Activated T-cell treated with anti-CD3 and anti-CD28 coated beads, Interleukin-2, amount 50 U/mL, for 1 hour (primary cell): ENCODE results near the gene RNF212.
A peak's percentile ranks its signal among the peaks of the same experiment; 100 is the strongest.
"Not testable (repeated sequence)": the region's sequence is repeated elsewhere in the genome, so short reads cannot be mapped to it uniquely, and the experiment has no call there.

ENCODE experiments used
- DNase-seq: peaks from one replicate; pipeline ENCODE4 v3.0.0-alpha.2; 2020

Gene RNF212

DNA sequence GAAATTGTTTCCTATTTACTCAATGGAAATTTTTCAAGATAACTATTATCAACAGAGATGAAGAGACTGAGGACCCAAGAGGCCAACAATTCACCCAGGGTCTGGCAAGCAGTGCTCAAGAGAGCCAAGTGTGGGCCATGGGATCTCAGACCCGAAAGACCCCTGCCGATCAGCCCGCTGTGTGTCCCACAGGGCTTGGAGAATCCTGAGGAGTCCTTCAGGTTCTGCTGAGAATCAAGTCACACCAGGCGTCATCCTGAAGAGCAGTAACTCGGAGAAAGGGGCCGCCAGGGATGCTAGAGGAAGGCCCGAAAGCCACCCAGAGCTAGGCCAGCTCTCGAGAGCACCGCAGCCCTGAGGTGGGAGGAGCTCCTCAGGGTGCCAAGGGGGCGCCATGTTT lies 53.2 kb downstream of the RNF212 start:
- DNase-seq, result no peak

DNA sequence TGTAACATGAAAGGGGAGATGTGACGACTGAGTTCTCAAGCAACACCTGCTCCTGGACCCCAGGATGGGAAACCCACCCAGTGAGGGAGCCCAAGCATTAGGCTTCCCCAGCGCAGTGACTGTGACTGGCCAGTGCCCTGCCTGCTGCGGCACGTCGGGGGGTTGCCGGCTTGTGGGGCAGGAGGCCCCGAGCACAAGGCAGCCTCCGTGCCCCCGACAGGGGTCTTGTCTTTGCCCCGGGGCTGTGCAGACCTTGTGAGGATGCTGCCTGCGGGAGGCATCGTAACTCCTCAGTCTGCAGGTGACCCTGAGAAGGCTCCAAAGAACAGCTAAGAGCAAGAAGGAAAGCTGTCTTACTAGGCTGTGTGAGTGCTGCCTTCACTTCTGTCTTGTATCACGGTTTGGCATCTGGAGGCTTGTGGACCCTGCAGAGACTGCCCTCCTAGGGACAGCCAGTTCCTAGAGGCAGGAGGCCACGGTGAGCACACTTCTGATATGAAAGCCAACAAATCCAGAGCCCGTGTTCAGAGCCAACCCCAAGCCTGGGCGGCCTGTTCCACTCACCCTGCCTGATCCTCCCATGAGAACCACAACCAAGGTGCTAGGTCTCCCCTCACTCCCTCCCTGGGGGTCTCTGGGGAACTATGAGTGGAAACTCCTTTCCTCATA lies 54.2 kb downstream of the RNF212 start:
- DNase-seq, result peak; percentile 3

DNA sequence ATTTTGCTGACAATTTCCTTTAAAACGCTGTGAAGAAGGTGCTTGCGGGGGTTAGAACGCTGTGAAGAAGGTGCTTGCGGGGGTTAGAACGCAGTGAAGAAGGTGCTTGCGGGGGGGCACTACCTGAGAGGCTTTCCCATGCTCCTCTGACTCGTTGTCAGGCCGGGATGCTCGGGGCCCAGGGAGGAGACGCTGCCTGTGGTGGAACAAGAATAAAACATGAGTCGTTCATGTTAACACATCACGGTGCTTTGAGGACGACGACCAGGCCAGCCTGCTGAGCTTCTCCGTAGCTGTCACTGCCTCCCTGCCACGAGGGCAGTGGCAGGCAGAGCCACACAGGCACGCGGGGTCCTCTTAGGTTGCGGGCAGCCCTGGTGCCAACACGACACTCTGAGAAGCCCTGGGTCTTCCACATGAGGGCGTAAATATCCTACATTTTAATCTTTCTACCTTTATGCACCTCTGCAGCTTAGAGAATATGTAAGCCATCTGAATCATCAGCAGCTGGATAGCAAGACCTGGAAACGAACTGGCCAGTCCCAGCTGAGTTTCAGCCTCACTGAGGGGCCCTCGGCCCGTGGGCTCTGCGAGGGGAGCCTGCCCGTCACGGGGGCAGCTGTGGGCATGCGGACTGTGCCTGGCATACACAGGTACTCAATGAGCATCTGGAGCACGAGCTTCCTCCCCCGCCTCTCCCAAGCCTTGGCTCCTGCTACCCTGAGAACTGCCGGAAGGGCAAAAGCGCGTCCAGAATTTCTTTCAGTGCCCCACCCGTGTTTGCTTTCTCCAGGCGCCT lies 55.0 kb downstream of the RNF212 start:
- peak; percentile 11 for DNase-seq

DNA sequence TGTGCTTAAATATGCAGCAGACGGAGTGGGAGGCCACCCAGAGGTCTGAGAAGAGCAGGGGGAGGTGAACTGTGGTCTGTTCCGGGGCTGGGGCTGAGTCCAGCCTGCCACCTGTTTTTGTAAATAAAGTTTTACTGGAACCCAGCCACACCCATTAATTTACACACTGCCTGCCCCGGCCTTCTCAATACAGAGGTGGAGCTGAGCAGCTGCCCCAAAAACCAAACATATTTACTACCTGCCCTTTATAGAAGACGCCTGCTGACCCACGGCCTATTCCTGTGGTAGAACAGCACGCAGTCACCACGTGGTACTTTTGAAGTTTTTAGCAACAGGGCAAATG lies 56.0 kb downstream of the RNF212 start:
- DNase-seq, result no peak

DNA sequence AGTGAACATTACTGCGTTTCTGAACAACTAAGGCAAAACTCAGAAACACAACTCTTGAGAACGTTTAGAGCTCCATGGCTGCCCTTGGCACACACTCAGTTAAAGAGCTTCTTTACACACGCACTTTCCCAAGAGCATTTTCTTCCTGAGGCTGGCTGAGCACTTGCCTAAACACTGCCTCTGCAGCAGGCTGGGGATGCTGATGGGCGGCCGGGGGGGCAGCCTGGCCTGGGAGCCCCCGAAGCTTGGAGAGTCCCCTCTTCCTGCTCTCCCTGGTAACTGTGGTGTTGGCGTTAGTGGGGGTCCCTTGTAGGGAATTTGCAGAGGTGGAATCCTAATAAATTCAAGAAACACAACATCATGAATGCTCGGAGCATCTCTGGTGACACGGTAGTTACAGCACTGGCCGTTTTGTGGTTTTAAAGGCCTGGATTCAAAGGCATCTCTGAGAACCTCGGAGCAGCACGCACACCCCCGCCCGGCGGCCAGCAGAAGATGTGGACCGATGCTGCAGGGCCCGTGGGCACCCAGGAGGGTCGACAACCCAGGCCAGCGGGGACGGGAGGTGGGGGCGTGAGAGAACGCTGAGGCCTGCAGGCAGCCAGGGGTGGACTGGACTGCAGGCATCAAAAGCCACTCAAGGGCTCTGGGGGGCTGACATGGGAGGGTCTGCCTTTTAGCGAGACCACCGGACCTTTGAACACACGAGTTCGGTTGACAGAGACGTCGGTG lies 56.5 kb downstream of the RNF212 start:
- DNase-seq, result no peak

DNA sequence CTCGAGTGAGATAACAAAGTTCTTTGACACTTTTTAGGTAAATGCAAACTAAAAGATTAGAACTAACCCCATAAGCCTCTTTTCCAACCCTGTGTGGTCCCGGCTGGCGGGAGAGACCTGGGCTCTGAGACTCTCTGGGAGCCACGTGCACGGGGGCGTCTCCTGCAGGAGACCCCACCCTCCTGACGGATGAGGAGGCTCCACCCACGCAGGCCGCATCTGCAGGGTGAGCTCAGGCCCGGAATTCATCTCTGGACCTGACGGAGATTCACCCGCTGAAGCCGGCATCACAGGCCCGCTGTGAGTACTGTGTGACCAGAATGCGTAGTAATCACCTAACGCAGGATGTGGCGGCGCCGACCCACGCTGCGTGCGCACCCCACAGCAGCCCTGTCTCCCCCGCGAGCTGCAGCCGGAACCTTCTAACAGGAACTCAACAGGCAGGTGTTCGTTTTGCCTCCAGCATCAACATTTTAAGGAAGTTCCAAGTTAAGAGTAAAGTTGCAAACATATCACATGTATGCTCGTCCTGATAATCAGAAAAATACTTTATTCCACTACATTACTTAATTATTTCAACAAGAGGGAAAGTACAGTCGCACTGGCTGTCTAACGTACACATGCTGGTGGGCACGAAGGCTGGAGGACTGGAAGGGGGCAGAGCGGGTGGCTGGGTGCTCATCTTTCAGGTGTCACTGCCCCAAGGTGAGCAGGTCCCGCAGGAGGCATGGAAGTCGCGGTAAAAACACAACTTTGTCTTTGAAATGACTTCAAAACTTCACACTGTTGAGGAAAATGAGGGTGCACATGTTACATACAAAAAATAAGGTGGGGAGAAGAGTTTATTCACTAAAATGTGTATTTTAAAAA lies 57.4 kb downstream of the RNF212 start:
- DNase-seq, result peak; percentile 81

DNA sequence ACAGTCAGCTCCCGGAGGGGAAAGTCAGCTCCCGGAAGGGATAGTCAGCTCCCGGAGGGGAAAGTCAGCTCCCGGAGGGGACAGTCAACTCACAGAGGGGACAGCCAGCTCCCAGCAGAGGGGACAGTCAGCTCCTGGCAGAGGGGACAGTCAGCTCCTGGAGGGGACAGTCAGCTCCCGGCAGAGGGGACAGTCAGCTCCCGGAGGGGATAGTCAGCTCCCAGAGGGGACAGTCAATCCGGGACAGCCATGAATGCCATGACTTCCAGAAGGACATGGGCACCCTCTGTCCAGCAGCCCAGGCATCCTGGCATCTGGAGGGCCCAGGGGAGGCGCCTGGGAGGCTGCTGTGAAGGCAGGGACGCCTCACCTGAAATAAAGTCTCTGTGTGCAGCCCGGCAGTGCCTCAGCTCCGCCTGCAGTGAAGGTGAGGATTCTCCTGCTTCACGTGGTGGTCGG lies 58.1 kb downstream of the RNF212 start:
- DNase-seq, result not testable (repeated sequence)

DNA sequence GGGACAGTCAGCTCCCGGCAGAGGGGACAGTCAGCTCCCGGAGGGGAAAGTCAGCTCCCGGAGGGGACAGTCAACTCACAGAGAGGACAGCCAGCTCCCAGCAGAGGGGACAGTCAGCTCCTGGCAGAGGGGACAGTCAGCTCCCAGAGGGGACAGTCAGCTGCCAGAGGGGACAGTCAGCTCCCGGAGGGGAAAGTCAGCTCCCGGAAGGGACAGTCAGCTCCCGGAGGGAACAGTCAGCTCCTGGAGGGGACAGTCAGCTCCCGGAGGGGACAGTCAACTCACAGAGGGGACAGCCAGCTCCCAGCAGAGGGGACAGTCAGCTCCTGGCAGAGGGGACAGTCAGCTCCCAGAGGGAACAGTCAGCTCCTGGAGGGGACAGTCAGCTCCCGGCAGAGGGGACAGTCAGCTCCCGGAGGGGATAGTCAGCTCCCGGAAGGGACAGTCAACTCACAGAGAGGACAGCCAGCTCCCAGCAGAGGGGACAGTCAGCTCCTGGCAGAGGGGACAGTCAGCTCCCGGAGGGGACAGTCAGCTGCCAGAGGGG lies 58.6 kb downstream of the RNF212 start:
- not testable (repeated sequence) for DNase-seq

DNA sequence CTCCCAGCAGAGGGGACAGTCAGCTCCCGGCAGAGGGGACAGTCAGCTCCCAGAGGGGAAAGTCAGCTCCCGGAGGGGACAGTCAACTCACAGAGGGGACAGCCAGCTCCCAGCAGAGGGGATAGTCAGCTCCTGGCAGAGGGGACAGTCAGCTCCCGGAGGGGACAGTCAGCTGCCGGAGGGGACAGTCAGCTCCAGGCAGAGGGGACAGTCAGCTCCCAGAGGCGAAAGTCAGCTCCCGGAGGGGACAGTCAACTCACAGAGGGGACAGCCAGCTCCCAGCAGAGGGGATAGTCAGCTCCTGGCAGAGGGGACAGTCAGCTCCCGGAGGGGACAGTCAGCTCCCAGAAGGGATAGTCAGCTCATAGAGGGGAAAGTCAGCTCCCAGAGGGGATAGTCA lies 59.5 kb downstream of the RNF212 start:
- peak; percentile 15 for DNase-seq

DNA sequence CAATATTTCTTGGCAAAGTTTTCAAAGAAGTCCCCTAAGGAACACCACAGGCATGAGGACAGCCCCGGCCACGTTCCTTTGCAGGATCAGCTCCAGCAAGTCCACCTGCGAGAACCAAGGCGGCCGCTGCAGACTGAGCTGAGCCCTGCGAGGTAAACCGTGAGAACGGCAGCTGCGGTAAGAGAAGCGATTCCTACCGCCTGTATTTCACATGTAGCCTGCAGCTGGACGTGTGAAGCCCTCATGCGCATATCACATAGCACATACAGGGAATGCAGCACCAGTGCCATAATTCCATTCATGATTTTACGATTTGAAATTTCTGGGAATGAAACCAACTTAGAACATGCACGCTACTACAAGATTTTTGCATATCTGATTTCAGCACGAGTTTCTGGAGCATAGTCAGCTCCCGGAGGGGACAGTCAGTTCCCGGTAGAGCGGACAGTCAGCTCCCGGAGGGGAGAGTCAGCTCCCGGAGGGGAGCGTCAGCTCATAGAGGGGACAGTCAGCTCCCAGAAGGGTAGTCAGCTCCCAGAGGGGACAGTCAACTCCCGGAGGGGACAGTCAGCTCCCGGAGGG lies 60.2 kb downstream of the RNF212 start:
- DNase-seq, result peak; percentile 16

DNA sequence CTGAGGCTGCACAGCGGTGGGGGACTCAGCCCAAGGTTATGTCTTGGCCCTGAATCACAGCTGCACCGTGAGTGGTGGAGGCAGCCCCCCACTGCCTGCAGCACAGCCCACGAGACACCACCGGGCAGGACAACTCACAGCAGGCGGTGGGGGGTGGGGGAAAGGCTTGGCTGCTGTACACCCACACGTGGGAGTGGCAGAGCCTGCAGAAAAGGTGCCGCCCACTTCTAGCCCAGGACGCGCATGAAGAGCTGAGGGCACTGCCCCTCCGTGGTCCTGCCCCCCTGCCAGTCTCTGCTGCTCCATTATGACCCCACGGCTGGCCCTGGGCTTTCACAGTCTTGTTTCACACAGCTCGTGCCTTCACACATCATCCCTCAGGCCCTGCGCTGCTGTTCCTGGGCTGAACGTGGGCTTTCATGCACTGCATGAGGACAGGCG lies 61.1 kb downstream of the RNF212 start:
- peak; percentile 11 for DNase-seq

DNA sequence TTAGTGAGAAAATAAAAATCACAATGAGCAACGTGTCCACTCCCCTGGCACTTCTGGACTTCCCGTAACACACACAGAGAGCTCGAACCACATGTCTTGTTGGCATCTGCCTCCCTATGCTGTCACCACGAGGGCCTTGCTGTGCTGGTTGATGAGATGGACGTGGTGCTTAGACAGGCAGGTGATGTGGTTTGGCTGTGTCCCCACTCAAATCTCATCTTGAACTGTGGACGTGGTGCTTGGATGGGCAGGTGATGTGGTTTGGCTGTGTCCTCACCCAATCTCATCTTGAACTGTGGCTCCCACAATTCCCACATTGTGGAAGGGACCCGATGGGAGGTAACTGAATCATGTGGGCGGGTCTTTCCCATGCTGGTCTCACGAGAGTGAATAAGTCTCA lies 61.9 kb downstream of the RNF212 start:
- no peak for DNase-seq

DNA sequence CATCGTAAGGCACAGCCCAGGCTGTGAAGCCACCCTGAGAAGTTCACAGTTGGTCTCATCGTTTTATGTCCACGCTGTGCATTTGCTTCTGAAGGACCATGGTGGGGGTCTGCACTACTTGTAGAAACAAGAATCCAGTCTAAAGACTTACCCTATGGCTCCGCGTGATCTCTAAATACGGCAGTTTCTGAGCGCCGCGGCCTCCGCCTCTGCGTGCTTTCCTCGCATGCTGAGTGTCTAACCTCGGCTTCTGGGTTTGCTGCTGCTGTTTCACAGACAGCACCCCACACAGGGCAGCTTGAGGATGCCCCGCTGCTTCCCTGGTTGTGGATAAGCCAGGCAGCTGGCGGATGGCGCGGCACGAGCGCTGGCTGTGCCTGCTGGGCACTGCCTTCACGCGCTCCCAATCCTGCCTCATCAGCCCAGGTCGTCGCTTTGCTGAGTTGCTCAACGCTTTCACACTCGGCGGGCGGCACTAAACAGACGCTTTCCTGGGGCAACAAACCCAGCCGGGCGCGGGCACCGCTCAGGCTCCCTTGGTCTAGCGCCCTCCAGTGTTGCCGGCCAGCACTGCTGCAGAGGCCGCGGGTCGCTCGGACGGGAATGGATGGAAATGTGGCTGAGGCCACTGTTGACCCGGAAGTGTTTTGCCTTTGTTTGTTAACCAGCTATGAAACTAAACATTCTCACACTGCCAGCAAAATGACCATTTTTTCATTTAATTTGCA lies 62.7 kb downstream of the RNF212 start:
- DNase-seq, result peak; percentile 9

DNA sequence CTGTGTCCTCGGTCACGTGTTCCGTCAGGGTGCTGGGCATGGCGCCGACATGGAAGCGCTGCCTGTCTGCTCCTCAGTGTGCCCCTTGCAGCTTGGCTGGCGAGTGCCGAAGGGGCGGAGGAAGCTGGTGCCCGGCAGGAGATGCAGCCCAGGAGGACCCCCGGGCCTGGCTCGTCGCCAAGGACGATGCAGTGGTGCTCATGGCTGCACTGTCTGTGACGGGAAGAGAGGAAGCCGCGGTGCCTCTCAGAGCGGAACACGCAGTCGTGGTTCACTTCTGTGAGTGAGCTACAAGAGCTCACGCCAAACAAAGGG lies 63.8 kb downstream of the RNF212 start:
- DNase-seq, result peak; percentile 12

DNA sequence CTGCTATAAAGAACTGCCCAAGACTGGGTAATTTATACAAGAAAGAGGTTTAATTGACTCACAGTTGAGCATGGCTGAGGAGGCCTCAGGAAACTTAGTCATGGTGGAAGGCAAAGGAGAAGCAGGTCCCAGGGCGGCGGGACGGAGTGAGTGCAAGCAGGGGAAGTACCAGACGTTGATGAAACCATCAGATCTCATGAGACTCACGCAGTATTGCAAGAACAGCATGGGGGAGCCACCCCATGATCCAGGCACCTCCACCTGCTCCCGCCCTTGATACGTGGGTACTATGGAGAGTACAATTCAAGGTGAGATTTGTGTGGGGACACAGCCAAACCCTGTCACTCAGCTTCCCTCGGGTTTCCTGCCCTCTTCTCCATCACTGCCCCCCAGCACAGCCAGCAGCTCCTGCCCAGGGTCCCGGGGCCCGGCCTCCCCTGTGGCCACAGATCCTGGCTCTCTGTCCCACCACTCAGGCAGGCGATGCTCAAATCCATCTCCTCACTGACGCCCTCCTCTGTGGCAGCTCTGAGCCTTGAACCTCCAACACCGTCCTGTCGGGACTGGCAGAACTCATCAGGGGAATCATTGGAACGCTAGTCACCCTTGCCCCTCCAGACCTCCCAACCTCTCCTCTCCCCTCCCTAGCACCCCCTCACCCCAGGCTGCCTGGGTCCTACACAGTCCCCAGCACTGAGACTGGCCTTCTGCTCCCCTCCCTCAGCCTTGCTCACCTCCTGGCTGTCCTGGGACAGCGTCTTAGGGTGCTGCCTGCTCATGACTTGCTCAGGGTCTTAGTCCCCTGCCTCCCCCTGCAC lies 64.4 kb downstream of the RNF212 start:
- peak; percentile 13 for DNase-seq

DNA sequence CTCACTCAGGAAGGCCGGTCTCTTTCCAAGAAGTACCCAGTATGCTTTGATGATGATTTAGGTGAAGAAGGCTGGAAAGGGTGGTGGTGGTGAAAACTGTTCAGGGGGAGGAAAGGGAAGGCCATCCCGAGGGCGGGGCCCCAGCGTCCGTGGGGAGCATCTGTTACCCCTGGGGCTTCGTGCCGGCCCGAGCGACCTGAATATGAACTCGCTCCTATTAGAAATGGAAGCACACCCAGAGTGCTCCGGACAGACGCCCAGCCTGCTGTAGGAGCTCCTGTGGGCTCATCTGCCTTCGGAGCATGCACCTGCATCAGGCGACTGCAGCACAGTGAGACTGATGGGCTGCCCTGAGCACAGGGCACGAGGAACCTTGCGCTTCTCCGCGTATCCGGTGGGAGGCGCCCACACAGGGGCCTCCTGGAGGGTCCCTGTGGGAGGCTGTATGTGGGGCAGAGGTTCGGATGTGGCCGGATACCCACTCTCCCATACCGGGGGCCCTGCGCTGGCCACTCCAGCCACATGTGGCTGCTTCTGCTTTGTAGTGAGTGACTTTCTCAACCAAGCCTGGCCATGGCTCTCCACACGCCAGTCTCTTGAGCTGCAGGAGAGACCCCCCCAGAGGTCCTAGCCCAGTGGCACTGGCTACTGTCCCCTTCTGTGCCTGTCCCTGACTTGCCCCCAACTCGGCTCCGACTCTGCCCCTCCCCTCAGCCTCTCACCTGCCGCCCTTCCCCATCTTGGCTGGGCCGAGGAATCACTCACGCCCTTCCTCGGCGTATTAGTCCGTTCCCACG lies 65.2 kb downstream of the RNF212 start:
- peak; percentile 15 for DNase-seq

DNA sequence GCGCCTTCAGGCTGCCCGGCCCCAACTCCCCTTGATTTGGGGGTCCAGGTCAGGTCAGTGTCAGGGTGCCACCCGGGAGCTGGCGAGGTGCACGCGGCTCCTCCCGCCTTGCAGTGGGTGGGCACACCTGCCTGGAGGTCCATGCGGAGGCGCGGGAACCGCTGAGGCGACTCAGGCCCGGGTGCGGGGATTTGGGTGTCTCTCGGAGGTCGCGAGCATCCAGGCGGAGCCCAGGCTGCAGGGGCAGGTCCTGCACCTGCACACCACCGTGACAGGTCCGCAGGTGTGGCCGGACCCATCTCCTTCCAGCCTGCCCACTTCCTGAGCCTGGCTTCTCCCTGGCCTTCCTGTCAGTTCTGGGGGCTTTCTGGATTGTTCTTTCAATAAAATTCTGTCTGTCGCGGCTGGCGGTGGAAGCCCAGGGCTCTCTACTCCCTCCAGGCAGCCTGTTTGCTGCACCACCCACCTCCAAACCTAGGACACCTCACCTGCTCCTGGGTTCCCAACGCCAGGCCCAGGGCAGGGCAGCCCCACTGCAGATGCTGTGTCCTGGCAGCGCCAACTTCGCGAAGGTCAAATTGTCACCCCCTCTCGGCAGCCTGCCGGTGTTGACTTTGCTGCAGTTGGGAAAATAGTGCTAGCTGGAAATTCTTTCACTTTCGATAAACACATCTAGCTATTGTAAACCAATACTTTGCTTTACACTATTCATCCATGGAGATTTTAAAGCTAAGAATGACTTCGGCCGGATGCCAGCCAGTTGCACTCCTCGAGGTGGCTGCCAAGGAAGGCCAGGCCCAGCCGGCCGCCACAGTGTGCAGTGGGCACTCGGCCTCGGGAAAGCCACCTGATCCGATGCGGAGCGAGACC lies 66.0 kb downstream of the RNF212 start:
- peak; percentile 15 for DNase-seq

DNA sequence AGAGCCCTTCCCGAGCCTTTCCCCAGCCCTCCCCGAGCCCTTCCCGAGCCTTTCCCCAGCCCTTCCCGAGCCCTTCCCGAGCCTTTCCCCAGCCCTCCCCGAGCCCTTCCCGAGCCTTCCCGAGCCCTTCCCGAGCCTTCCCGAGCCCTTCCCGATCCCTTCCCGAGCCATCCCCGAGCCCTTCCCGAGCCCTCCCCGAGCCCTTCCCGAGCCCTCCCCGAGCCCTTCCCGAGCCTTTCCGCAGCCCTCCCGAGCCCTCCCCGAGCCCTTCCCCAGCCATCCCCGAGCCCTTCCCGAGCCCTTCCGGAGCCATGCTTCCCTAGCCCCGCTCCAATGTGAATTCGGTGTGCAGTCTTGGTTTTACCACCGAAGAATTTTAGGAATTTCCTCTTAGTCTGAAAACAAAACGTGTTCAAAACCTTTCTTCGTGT lies 66.8 kb downstream of the RNF212 start:
- not testable (repeated sequence) for DNase-seq
